Activated naive CD8-positive, alpha-beta T cell treated with anti-CD3 and anti-CD28 coated beads, Interleukin-2, amount 10 ng/mL, durations not matched to agents 7 days and 5 days (primary cell): ENCODE results near the gene KLRF1. TPM values are rescaled to one million over a fixed set of nuclear protein-coding genes. Genes with fewer than 3 reads are reported as not detected.

Experiments
- ATAC-seq: fragments of 150-1000 bp; cut with Tn5 transposase; one replicate; pipeline ENCODE4 v1.10.0; 2021; ENCODE audit warnings: low read depth, moderate library complexity
- POLR2A ChIA-PET: fragments of 350-600 bp; sonication (Branson Sonifier 250); formaldehyde crosslinking; loops from one replicate; lab custom pipeline; 2021; ENCODE audit warnings: antibody characterized with exemption; lab: Charles Lee
- DNase-seq: peaks from one replicate; pipeline ENCODE4 v3.0.0; 2021
- H3K27ac Mint-ChIP-seq: one replicate; pipeline ENCODE4 v1.8.0; 2022; ENCODE audit warnings: mild to moderate bottlenecking, mixed read lengths
- H3K27me3 Mint-ChIP-seq: one replicate; pipeline ENCODE4 v1.8.0; 2022; ENCODE audit warnings: mild to moderate bottlenecking, moderate library complexity, mixed read lengths
- H3K36me3 Mint-ChIP-seq: one replicate; pipeline ENCODE4 v1.8.0; 2021; ENCODE audit warnings: mild to moderate bottlenecking, mixed read lengths
- H3K4me1 Mint-ChIP-seq: one replicate; pipeline ENCODE4 v1.8.0; 2021; ENCODE audit warnings: mixed read lengths
- H3K4me3 Mint-ChIP-seq: one replicate; pipeline ENCODE4 v1.8.0; 2022; ENCODE audit warnings: mild to moderate bottlenecking, moderate library complexity, mixed read lengths
- H3K9me3 Mint-ChIP-seq: one replicate; pipeline ENCODE4 v1.8.0; 2021; ENCODE audit warnings: mixed read lengths
- total RNA-seq, 2 experiments: library from RNA; stranded (reverse); gene quantifications; one replicate each; pipeline ENCODE4 v1.2.3, GENCODE V29; 2021

The KLRF1 gene
- total RNA-seq, 2 experiments from 2014 or later: 0.80 to 0.96 TPM

DNA sequence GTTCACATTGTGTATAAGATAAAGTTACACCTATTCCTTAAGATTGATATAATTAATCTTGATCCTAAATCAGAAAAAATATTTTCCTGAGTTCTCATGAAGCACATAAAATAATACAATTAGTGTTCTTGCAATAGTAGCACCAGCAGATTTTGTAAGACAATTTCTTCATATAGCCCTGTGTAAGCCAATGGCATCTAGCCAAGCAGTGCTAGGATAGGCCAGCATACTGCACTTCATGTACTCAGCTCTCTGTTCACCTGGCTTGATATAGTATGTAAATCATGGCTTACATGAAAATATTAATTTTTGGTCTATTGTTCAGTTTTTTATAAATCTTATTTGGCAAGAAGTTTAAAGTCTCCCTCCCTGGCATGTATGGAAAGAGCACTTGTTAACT is 55.9 kb downstream of the KLRF1 start:
- H3K27ac Mint-ChIP-seq: no peak overlapping the region
- ATAC-seq (no peak), DNase-seq (no peak)
- H3K27me3 Mint-ChIP-seq: no peaks in the 10 kb centered on the region
- H3K36me3 Mint-ChIP-seq: peaks cover 16% of the 10 kb centered on the region
- POLR2A ChIA-PET: no interaction called here
- H3K4me1 Mint-ChIP-seq: peaks cover 21% of the 10 kb centered on the region
- H3K9me3 Mint-ChIP-seq: peaks cover 5% of the 10 kb centered on the region
- no peak overlapping the region for H3K4me3 Mint-ChIP-seq

DNA sequence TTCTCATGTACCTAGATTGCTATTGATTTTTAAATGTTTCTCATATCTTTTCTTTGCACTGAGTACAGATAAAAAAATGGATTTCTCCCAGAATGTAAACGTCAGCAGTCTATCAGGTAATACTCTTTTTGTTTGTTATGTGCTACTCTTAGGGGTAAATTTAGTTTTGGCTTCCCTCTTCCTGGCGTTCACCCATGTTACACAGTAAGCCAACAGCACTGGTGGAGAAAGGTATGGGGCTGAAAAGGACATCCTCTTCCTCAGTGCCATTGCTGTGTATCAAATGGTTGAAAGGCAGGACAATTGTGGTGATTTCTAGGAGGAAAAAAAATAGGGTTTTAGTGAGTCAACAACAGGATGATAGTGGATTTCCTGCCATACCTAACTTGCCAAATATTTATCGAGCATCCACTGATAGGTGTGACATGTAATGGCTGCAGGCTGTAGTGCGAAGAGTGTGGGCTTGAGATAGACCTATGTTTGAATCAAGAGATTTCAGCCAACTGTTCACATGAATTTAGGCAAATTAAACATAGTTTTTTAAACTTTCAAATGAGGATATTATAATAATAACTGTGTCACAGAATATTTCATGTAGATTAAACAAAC is 61.5 kb downstream of the KLRF1 start:
- Mint-ChIP-seq H3K4me3 (peak overlapping the region; percentile 2), H3K27me3 (no peaks in the 10 kb centered on the region), H3K27ac (no peak overlapping the region), H3K36me3 (peaks cover 14% of the 10 kb centered on the region), H3K9me3 (peaks cover 8% of the 10 kb centered on the region), H3K4me1 (peaks cover 16% of the 10 kb centered on the region)
- POLR2A ChIA-PET: interaction anchor here (1.0 kb wide), 1 partner anchor 17 kb away, joined by 6 read pairs; no protein-coding TSS in a partner anchor
- ATAC-seq (no peak), DNase-seq (no peak)

Other genes with a start within 250 kb of the KLRF1 start
- gene KLRB1, start 219.6 kb upstream of the KLRF1 start, total RNA-seq: 10 to 100 TPM; 17.1 to 22.0 TPM
- gene CLEC2D, start 157.8 kb upstream of the KLRF1 start, total RNA-seq: 100 to 1,000 TPM; 280 to 301 TPM
- gene CLECL1, start 94.4 kb upstream of the KLRF1 start, total RNA-seq: 1 to 10 TPM in 1 of 2 experiments, under 1 TPM in 1; 0.72 to 1.0 TPM
- gene CD69, start 66.6 kb upstream of the KLRF1 start, total RNA-seq: 100 to 1,000 TPM; 111 to 116 TPM
- gene CLEC2B, start 41.9 kb downstream of the KLRF1 start, total RNA-seq: 10 to 100 TPM; 83.9 to 89.7 TPM
- gene KLRF2, start 54.0 kb downstream of the KLRF1 start, total RNA-seq: under 1 TPM; 0.58 to 0.74 TPM
- gene CLEC2A, start 104.9 kb downstream of the KLRF1 start, total RNA-seq: not detected
- 1 to 10 TPM; 4.0 to 5.2 TPM for gene CLEC12A, start 143.9 kb downstream of the KLRF1 start, total RNA-seq
- gene CLEC1B, start 171.6 kb downstream of the KLRF1 start, total RNA-seq: not detected
- under 1 TPM; 0.40 to 0.83 TPM for gene CLEC12B, start 183.1 kb downstream of the KLRF1 start, total RNA-seq
- not detected for gene CLEC9A, start 203.2 kb downstream of the KLRF1 start, total RNA-seq